ENCODE data around the gene PPP1R1B. TPM values are rescaled to one million over a fixed set of nuclear protein-coding genes. Genes with fewer than 3 reads are reported as not detected.

PPP1R1B gene
- polyA plus RNA-seq, 1 donor (not counting 4 experiments of a cell fraction or from before 2014, with no cell fraction given), result 0.18 TPM

- H4K20me1 ChIP-seq (ENCODE audit: control insufficient read depth, extremely low read depth, insufficient read depth, low read length), result peaks cover 2% of the 10 kb centered on the region
- peak overlapping the region; percentile 27 to 65 (median 32) for H3K4me3 ChIP-seq (ENCODE audit: control insufficient read depth in 2 of 3, extremely low read depth in 1 of 3, insufficient read depth in 2 of 3, low read depth in 1 of 3, low read length in 3 of 3)
- peak in 1 of 3 experiments; percentile 16 for TF ChIP-seq CTCF (optimal IDR thresholded peaks at IDR 0.05 in 1 of 3, IDR thresholded peaks at IDR 0.05 in 1 of 3, conservative IDR thresholded peaks at IDR 0.05 in 1 of 3; ENCODE audit: extremely low read depth in 1 of 3, insufficient read depth in 2 of 3, low read length in 3 of 3)
- peak; percentile 96 for TF ChIP-seq EZH2 (IDR thresholded peaks at IDR 0.05; ENCODE audit: low read length)
- no peak overlapping the region for H3K9ac ChIP-seq (ENCODE audit: control insufficient read depth, extremely low read depth, insufficient read depth, low read length)
- FAIRE-seq (no peak), DNase-seq (ENCODE audit: low read depth, low spot score) (no peak)
- no peaks in the 10 kb centered on the region for H3K36me3 ChIP-seq (ENCODE audit: control insufficient read depth in 2 of 2, extremely low read depth in 1 of 2, insufficient read depth in 2 of 2, low read length in 2 of 2)
- H3K4me1 ChIP-seq (ENCODE audit: control insufficient read depth, extremely low read depth, insufficient read depth, low read length), result peaks cover 30% of the 10 kb centered on the region
- no peaks in the 10 kb centered on the region for H3K9me3 ChIP-seq (ENCODE audit: control insufficient read depth, low read depth, low read length)
- H3K79me2 ChIP-seq (ENCODE audit: control insufficient read depth, insufficient read depth, low read length), result no peaks in the 10 kb centered on the region
- H3K27me3 ChIP-seq (ENCODE audit: control insufficient read depth, extremely low read depth, insufficient read depth, low read length), result peaks cover 83% of the 10 kb centered on the region
- no peak overlapping the region for H2AFZ ChIP-seq (ENCODE audit: control insufficient read depth, low read length)
- H3K27ac ChIP-seq (ENCODE audit: control insufficient read depth, insufficient read depth, low read length), result no peak overlapping the region
- dilution Hi-C loops (cut with MboI; ENCODE audit: extremely low pct_ligation_motif_present, low sequenced_read_pairs), result no loop called here
- H3K4me2 ChIP-seq (ENCODE audit: control insufficient read depth, extremely low read depth, insufficient read depth, low read depth, low read length), result peak overlapping the region; percentile 62
- H3K9me1 ChIP-seq (ENCODE audit: control insufficient read depth, extremely low read depth, insufficient read depth, low read length), result no peaks in the 10 kb centered on the region
These were observed 21.0 kb upstream of the PPP1R1B start for GRCh38 chr17:39605492-39606433.

- no peaks in the 10 kb centered on the region for H3K9me1 ChIP-seq (ENCODE audit: control insufficient read depth, extremely low read depth, insufficient read depth, low read length)
- H3K9ac ChIP-seq (ENCODE audit: control insufficient read depth, extremely low read depth, insufficient read depth, low read length), result no peak overlapping the region
- H3K9me3 ChIP-seq (ENCODE audit: control insufficient read depth, low read depth, low read length), result no peaks in the 10 kb centered on the region
- TF ChIP-seq EZH2 (IDR thresholded peaks at IDR 0.05; ENCODE audit: low read length) (peak; percentile 37), CTCF (optimal IDR thresholded peaks at IDR 0.05 in 1 of 3, IDR thresholded peaks at IDR 0.05 in 1 of 3, conservative IDR thresholded peaks at IDR 0.05 in 1 of 3; ENCODE audit: extremely low read depth in 1 of 3, insufficient read depth in 2 of 3, low read length in 3 of 3) (no peak)
- no peaks in the 10 kb centered on the region for H3K36me3 ChIP-seq (ENCODE audit: control insufficient read depth in 2 of 2, extremely low read depth in 1 of 2, insufficient read depth in 2 of 2, low read length in 2 of 2)
- H3K27me3 ChIP-seq (ENCODE audit: control insufficient read depth, extremely low read depth, insufficient read depth, low read length), result peaks cover 82% of the 10 kb centered on the region
- H3K4me3 ChIP-seq (ENCODE audit: control insufficient read depth in 2 of 3, extremely low read depth in 1 of 3, insufficient read depth in 2 of 3, low read depth in 1 of 3, low read length in 3 of 3), result peak overlapping the region in 2 of 3 experiments; percentile 18 to 22
- H3K4me2 ChIP-seq (ENCODE audit: control insufficient read depth, extremely low read depth, insufficient read depth, low read depth, low read length), result peak overlapping the region; percentile 62
- peaks cover 2% of the 10 kb centered on the region for H4K20me1 ChIP-seq (ENCODE audit: control insufficient read depth, extremely low read depth, insufficient read depth, low read length)
- no peaks in the 10 kb centered on the region for H3K79me2 ChIP-seq (ENCODE audit: control insufficient read depth, insufficient read depth, low read length)
- dilution Hi-C loops (cut with MboI; ENCODE audit: extremely low pct_ligation_motif_present, low sequenced_read_pairs), result no loop called here
- no peak overlapping the region for H3K27ac ChIP-seq (ENCODE audit: control insufficient read depth, insufficient read depth, low read length)
- no peak overlapping the region for H2AFZ ChIP-seq (ENCODE audit: control insufficient read depth, low read length)
- DNase-seq (ENCODE audit: low read depth, low spot score) (no peak), FAIRE-seq (no peak)
- peaks cover 30% of the 10 kb centered on the region for H3K4me1 ChIP-seq (ENCODE audit: control insufficient read depth, extremely low read depth, insufficient read depth, low read length)
These were observed 20.2 kb upstream of the PPP1R1B start for GRCh38 chr17:39606434-39607056.
